ENCODE data around the gene FAAP20.
A peak's percentile ranks its signal among the peaks of the same experiment; 100 is the strongest.

FAAP20 gene, protein sequence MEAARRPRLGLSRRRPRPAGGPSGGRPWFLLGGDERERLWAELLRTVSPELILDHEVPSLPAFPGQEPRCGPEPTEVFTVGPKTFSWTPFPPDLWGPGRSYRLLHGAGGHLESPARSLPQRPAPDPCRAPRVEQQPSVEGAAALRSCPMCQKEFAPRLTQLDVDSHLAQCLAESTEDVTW

DNA sequence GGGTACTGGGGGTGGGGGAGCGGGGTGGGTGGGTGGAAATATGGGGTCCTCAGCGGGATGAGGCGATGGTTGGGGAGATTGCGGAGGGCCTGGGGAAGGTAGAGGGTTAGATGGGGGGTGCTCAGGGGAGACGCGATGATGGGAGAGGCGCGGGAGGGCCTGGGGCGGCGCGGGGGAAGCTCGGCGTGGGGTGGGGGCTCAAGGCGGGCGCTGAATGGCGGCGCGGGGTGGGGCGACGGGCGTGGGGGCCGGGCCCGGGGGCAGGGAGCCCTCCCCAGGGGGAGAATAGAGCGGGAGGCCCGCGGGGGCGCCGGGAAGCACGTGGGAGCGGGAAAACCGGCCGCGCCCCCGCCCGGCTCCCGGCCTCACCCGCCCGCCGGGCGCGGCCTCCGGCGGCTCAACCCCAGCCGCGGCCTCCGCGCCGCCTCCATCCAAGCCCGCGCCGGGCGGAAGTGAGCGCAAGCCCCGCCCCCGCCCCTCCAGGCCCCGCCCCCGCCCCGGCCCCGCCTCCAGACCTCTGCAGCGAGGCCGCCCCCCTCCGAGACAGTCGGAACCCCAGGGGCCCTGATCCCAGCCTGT, at the start of gene FAAP20:
Gene FAAP20, minus strand, starts transcription at position 454 of the 579 bp plus-strand sequence. Its CDS starts 23 bp downstream, at position 431.
- DNase-seq (ENCODE audit: low spot score) = peak; percentile 89

DNA sequence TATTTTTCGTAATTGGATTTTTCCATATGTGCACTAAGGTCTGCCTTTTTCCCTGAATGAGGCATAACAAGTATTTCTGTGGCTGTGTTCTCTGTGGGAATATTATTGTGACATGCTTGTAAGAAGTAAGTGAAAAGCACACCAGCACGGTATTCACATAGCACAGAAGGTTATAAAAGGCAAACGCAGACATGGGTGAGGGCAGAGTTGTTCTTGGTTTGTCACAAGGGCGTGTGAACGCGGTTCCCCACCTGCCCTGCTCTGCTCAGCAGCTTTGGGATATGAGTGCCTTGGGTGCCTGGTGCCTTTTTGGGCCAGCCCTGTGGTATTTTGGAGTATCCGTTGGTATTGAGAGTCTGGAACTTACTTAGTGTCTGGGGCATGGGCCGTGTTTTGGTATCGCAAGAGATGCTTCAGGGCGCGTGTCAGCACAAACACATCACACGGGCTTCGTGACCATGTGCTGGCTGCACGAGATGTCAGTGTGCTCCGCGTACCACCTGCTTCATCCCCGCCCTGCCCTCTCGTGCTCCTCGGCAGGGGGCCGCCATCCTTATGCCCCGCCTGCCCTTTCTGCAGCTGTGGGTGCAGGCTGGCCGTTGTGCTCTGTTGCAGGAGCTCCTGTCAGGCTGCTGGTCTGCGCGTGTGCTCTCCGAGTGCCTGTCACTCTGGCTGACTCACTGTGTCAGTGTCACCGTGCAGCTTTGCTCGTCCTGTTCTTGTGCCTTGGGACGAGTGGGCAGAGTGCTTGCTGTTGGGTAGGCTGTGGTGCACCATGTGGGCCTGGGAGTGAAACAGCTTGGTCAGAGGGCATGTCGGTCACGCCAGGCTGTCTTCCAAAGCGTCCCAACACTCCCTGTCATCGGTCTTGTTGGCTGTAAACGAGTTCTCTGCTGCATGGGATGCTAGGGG, 48.5 kb upstream of the FAAP20 start:
- no peak for DNase-seq (ENCODE audit: low spot score)

DNA sequence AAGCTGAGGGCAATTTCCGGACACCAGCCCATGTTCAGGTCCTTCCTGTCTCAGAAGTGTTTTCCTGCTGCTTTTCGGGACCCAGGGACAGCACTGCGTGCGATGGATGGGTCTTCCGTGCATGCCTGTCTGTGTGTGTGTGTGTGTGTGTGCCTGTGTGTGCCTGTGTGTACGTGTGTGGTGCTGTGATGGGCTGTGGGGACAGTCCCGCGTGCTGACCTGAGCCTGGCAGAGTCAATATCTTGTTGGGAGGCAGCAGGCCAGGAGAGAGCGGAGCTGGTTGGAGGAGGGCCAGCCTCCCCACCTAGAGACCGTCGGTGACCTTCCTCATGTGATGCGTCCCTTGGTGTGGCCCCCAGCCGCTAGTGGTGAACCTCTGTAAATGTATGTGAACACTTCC, 47.2 kb upstream of the FAAP20 start:
- no peak for DNase-seq (ENCODE audit: low spot score)

DNA sequence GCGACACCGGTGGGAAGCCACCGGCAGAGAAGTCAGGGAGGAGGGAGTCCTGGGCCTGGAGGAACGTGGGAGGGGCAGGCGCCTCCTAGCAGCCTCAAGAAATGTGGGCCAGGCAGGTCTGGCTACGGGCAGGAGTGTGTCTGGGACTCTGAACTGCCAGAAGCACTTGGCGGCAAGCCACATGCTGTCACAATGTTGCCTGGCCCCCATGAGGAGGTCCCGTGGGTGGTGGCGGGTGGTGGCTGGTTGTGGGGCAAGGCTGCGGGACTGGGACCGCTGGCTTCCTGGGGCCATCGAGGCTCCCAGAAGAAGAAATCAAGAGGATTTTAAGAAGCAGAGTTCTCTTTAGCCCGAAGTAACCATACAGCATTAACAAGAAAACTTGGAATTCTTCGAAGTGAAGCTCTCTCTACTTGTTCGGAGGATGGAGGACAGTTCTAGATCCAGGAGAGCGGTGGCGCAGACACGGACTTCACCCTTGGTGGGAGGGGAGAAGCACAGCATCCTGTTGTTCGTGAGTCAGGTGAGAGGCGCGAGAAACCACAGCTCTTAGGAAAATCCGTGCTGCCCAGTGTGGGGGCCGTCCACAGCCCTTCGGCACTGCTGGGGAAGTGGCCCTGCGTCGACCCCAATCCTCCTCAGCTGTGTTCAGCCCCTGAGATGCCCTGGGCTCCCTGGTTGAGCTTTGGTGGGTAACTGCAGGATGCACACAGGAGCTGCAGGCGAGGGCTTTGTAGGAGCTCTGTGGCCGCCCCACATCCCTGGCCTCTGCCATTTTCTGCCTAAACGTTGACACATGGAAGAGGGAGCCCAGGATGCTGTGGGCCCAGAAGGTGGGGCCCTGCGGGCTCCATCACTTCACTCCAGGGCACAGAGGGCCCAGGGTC, 45.9 kb upstream of the FAAP20 start:
- no peak for DNase-seq (ENCODE audit: low spot score)

DNA sequence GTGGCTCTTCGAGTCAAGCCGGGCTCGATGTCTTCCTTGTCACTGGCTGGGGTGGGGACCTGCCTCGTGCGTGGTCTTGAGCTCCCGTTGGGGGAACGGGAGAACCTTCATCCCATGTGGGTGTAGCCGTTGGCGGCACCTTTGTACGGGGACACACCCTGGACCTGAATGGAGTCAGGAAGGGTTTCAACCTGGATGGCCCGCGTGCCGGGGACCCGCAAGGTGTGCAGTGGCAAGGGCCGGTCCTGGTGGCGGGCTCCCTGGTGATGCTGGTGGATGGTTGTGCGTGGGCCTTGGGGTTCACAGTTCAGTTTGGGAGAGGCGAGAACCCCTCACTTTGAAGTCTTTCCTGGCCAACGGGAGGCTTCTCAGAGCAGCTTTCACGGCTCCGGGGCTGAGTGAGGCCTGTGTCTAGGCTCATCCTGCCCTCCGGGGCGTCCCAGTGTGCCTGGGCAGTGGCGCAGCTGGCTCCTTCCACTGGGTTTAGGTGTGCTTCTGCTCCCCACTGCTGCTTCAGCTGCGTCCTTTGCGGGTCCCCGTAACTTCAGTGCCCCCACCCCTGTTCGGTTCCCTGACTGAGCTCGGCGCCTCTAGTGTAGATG, 44.9 kb upstream of the FAAP20 start:
- no peak for DNase-seq (ENCODE audit: low spot score)

DNA sequence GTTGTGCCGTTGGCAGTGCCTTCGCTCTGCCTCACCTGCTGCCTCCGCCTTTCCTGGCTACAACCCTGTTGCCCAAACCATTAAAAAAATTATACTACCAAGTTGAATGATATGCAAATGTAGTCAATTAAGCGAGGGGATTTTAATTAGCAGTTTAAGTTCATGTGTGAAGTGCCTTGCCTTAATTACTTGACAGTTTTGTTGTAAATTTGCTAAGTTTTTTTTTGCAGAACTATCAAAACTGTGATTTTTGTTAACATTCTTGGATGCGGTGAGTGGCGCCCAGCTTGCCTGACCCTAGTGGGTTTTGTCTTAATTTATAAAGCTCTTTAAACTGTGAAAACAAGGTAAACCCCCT, 44.4 kb upstream of the FAAP20 start:
- DNase-seq (ENCODE audit: low spot score) = no peak

DNA sequence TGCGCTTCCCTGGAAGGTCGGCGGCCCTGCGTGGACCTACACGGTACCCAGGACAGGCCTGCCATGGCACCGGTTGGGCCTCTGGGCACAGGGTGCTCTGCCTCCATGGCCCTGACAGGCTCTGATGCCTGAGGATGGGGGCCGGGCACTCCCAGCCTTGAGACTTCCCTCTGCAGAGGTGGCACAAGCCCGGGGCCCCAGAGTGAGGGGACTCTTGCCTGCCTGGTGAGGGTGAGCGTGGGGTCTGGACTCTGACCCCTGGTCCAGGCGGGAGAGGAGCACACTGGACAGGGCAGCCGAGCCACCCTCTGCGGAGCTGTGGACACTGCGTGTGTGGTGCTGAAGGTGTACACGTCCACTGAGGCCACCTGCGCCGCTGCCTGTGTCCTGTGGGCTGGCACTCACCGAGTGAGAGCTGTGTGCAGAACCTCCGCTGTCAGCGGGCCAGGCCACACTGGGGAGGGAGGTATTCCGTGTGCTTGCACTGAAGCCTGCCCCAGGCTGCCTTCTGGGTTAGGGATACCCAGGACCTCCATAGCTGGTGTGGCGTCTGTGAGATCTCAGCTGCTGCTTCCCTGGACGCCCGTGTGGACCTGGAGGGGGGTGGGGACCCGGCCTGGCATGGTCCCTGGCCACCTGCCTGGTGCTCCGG, 43.9 kb upstream of the FAAP20 start:
- no peak for DNase-seq (ENCODE audit: low spot score)

DNA sequence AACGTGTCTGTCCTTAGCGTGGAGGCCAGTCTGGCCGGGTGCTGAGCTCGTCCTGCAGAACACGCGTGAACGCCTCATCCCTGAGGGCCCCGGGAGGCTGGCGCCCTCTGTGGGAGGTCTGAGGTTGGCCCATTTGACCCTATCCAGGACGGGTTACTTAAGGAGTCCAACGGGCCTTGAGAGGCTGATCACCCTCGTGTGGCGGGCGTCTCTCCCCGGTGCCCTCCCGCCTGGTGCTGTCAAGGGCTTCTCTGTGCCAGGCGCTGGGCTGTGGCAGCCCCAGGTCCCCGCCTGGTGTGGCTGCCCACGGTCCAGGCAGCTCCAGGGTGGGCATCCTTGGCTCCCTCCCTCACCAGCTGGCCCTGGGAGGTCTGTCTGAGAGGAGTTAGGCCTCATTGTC, 43.2 kb upstream of the FAAP20 start:
- DNase-seq (ENCODE audit: low spot score) = no peak

DNA sequence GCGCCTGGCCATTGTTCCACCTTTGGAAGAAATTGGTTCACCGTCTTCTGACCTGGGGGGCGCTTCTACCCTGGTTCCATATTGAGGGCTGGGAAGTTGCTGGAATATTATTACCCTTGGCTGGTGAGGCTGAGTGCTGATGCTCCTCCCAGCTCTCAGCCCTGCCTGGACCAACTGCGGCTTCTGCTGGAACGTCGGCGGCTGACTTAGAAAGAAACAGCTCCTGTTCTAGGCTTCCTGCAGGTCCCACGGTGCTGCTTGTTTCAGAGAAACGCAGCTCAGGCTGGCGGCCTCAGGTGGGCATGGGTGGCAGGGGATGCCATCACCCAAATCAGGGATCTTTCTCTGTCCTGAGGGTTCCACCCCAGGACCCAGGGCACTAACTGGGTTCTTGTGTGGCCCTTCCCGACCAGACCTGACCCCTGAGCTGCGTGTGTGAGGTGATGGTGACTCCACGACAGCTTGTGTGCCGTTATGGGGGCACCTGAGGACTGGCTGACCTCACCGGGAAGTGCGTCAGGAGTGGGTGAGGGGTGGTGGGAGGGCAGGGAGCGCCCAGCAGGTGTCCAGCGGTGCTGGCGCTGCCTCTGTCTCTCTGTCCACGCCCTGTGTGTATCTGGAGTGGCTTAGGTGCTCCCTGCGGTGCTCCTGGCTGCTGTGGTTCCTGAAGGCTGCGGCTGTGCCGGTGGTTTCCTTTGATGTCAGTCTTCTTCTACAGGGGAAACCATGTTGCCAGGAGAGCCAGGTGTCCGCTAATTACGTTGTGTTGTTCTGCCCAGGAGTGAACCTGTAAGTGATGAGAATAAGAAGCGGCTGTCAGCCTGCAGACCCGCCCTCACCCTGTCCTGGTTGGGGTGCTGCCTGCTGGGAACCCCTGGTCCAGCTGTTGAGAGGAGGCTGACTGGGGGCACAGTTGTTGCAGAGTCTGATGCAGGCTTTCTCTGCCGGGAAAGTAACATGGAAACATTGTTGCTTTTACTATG, 42.4 kb upstream of the FAAP20 start:
- DNase-seq (ENCODE audit: low spot score) = no peak

DNA sequence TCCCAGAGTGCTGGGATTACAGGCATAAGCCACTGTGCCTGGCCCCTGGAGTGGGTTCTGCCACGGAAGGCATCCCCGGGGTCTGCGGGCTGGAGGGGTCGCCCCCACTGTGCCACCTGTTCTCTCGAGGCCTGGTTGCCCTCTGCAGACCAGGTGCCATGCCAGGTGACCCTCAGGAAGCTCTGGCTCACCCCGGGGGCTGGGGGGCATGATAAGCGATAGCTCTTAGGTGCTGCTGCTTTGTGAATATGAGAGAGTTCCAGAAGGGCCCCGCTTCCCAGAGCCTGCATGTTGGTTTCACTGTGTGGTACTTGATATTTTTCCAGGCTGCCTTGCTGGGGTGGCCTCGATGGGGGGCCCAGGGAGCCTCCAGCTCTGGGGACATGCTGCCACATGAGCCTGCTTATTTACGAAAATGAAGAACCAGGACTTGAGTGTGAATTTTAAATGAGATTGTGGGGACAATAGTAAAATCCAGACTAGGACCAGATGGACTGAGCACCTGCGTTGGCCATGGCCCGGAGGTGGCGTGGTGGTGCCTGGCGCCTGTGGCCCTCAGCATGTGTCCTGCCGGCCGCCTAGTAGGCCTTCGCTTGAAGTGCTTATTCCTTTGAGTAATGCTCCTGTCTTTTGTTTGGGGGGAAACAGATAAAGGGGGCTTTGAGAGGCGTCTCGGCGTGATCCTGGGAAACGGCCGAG, 40.9 kb upstream of the FAAP20 start:
- no peak for DNase-seq (ENCODE audit: low spot score)

DNA sequence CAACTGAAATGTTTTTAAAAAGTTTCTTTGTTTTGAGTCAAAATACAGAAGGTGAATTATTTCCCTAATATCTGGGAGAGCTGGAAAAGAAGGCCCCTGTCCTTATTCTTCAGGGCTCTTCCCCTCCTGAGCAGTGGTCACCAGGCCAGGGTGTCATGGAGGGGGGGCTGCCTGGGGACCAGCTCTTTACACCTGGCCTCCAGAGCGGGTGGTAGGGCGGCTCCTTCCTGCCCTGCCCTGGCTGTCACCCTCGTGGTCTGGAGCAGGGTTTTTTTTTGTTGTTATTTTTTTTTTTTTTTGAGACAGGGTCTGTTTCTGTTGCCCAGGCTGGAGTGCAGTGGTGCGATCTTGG, 40.2 kb upstream of the FAAP20 start:
- DNase-seq (ENCODE audit: low spot score) = no peak

DNA sequence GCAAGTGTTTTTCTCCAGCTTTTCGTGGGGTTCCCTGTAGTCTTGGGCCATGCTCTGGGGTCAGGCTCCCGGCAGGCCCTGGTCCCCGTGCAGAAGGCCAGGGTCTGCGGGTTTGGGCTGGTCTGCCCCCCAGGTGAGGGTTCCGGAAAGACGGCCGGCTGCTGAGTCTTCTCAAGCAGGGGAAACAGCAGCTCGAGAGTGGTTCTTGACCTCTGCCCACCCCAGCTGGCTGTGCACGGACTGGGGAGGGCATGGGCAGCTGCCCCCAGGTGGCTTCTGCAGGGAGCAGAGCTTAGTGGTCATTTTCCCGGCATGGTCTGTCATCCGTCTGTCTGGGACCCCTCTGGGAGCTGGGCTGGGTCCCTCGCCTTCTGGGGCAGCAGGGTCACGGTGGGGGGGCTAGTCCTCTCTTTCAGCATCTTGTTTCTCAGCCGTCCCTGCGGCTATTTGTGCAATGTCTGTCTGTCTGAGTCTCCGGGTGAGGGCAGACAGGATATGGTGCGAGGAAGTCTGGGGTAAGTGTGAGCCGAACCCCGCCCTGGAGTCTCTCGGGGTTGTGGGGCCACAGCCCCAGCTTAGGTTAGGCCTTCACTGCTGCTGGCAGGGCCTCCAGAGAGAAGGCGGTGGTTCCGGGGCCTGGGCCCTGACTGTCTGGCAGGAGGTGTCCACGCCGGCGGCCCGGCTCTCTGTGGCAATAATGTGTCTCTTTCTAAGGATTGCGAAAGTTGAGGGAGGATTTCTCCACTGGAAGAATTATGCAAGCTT, 39.6 kb upstream of the FAAP20 start:
- no peak for DNase-seq (ENCODE audit: low spot score)

DNA sequence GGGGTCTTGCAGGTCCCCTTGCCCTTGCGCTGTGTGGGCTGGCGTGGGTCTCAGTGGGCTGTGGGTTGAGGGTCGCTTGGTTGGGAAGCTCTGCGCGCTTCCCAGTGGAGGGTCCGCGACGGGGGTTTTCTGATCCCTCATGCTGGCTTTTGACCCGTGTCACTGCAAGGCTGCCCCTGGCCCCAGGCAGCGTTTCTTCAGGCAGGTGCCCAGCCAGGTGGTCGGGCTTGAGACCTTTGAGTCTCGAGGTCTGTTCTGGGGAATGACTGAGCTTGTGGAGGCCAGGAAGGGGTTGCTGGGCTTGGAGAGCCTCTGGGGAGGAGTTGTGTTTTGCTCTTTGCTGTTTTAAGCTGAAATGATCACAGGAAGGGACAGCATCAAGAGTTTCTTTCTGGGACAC, 38.9 kb upstream of the FAAP20 start:
- no peak for DNase-seq (ENCODE audit: low spot score)

DNA sequence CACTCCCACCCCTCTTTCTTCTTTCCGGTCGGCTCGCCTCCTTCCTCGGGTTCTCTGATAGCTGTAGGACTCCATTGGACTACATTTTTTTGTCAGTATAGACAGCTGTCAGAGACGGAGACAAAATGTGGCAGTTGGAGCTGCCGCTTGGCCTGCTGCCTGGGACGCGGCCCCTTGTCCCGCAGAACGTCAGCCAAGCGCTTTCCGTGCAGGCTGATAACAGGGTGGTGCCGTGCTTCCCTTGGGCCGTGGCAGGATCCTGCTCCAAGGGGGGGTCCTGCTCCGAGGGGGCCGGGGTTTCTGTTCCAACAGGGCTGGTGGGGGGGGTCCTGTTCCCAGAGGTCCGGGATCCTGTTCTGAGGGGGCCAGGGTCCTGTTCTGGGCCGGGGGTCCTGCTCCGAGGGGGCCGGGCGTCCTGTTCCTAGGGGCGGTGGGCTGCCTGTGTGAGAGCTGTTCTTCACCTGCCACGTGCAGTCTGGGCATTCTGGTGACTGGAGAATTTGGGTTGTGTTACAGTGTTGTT, 38.4 kb upstream of the FAAP20 start:
- no peak for DNase-seq (ENCODE audit: low spot score)

DNA sequence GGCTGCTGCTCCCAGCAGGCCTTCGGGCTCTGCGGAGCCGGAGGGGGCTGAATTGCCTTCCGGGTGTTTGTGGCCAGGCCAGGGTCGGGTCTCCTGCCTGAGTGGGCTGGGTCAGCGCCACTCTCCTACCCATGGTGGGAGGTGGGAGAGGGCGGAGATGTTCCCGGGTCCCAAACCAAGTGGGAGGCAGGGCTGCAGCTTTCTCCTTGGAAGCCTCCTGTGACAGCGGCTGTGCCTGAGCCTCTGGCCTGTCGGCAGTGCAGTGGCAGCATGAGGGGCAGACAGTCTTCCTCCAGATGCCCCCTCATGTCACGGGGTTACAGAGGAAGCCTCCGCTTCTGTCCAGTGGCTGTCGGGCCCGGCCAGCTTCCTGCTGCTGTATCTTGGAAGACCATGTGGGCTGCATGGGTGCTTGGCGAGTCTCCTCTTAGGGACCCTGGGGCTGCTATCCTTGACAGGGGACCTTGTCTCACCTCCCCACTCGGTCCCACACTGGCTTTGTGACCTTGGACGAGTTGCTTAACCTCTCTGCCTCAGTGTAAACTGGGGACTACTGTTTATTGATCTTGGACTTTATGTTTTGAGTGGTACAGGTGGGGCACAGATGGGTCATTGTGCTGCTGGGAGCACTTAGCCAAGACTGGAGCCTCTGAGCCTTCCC, 37.8 kb upstream of the FAAP20 start:
- DNase-seq (ENCODE audit: low spot score) = no peak

DNA sequence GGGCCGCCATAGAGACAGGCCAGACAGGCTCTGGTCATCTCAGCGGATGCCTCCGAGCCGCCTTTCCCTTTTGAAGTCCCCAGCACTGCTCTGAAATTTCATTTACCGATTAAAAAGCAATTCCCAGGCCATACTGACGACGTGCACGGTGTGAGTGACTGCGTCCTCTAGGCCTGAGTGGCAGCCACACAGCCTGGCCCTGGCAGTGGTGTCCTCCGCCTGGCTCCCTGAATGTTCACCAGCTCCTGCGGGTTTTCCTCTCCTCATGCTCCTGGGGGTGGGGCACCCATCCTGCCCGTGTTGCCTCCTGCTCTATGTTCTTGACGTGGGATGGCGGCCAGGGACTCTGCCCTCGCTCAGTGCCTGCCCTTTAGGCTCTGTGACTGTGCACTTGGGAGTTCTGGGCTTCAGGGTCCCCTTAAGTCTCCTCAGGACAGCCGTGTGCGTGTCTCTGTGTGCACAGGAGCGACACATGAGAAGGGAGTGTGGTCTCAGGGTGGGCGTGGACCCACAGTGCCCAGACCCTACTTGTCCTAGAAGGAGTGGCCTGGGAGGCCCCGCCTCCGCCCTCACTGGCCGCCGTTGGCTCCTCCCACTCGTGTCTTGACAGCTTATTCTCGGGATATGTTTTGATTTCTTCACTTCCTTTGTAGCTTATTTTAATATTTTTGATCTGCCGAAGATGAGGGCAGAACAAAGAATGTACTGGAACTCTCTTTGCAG, 37.1 kb upstream of the FAAP20 start:
- DNase-seq (ENCODE audit: low spot score) = peak; percentile 82

DNA sequence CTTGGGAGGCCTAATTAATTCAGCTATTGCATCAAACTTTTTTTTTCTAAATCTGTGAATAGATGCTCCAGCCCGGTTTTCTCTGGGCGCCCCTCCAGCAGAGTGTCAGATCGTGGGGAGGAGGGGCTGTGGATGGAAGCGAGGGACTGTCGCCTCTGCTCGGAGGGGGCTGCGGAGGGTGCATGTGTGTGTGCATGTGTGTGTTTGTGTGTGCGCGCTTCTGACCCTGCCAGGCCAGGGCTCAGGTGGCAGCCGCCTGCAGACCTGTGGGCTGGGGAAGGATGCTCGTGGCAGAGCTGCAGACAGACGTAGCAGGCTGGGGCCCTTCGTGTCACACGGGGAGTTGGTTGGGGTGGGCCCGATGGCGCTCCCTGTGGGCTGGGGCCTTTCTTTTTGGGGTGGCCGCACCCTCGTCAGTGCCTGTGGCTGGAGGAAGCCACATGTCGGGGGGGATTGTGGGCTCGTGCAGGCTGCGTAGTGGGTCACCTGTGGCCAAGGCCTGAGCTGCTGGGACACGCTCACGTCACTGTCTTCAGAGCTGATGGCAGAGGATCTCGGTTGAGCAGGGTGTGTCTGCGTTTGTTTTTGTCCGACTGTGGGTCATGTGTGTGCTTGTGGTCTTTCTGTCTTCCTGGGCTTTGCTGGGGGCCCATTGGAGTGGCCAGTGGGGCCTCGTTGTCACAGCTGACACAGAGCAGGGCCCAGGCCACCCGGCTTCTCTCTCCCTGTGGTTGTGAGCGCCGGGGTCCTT, 36.4 kb upstream of the FAAP20 start:
- DNase-seq (ENCODE audit: low spot score) = no peak

Data from iPS-NIHi11 (cell line).